Endodermal cell (in vitro differentiated cells): Measurements from ENCODE around the gene NFIC. TPM values are rescaled to one million over a fixed set of nuclear protein-coding genes. Genes with fewer than 3 reads are reported as not detected.

Source experiments
- DNase-seq: peaks from one replicate; pipeline ENCODE4 v3.0.0-alpha.2; 2017
- H3K27ac ChIP-seq: 2 replicates; pipeline ENCODE4 v1.5.1; 2013; ENCODE audit warnings: mild to moderate bottlenecking, low read depth, low read length, moderate library complexity
- H3K27me3 ChIP-seq: 2 replicates; pipeline ENCODE4 v1.6.1; 2013; ENCODE audit warnings: mild to moderate bottlenecking, low read length, moderate library complexity; ENCODE audit not compliant: insufficient read depth, control insufficient read depth, poor library complexity, severe bottlenecking
- H3K36me3 ChIP-seq: 2 replicates; pipeline ENCODE4 v1.7.0; 2013; ENCODE audit warnings: mild to moderate bottlenecking, low read length, moderate library complexity; ENCODE audit not compliant: control insufficient read depth, insufficient read depth
- H3K4me1 ChIP-seq: one replicate; pipeline ENCODE4 v1.7.0; 2013; ENCODE audit warnings: low read length; ENCODE audit not compliant: control insufficient read depth, insufficient read depth
- H3K4me3 ChIP-seq: 2 replicates; pipeline ENCODE4 v1.5.1; 2013; ENCODE audit warnings: mild to moderate bottlenecking, low read length, moderate library complexity
- H3K9ac ChIP-seq: 2 replicates; pipeline ENCODE4 v1.6.1; 2013; ENCODE audit warnings: mild to moderate bottlenecking, low read length, moderate library complexity; ENCODE audit not compliant: poor library complexity, severe bottlenecking; ENCODE audit errors: extremely low read depth
- H3K9me3 ChIP-seq: 2 replicates; pipeline ENCODE4 v1.6.1; 2013; ENCODE audit warnings: mild to moderate bottlenecking, low read length, moderate library complexity; ENCODE audit not compliant: control insufficient read depth
- H3K27ac Mint-ChIP-seq: 2 replicates; pipeline ENCODE4 v1.8.0; 2020; ENCODE audit warnings: mixed read lengths
- H3K27me3 Mint-ChIP-seq: 2 replicates; pipeline ENCODE4 v1.8.0; 2021; ENCODE audit warnings: mild to moderate bottlenecking, mixed read lengths; ENCODE audit not compliant: insufficient read depth
- H3K36me3 Mint-ChIP-seq: 2 replicates; pipeline ENCODE4 v1.8.0; 2020; ENCODE audit warnings: low read depth, mixed read lengths
- H3K4me1 Mint-ChIP-seq: 2 replicates; pipeline ENCODE4 v1.8.0; 2020; ENCODE audit warnings: mixed read lengths
- H3K4me3 Mint-ChIP-seq: 2 replicates; pipeline ENCODE4 v1.8.0; 2020; ENCODE audit warnings: mild to moderate bottlenecking, moderate library complexity, mixed read lengths
- H3K9me3 Mint-ChIP-seq: 2 replicates; pipeline ENCODE4 v1.8.0; 2020; ENCODE audit warnings: mild to moderate bottlenecking, mixed read lengths
- WGBS, 2 experiments: methylation state at CpG; one replicate each; pipeline versions ENCODE4 v1.1.5 to v1.1.7; 2013; ENCODE audit warnings: missing lambda C conversion rate in 2 of 2, mixed read lengths in 1 of 2; ENCODE audit not compliant: insufficient coverage in 1 of 2, insufficient read length in 1 of 2; 5-methylcytosine and 5-hydroxymethylcytosine counted together
- total RNA-seq, 2 donors: library from RNA; stranded (reverse); fragmentation: NEBNext Ultra II Directional in 1 of 2; extraction: Animal tissue kit (Norgen Biotek cat#: 25700) in 1 of 2; gene quantifications; 2 replicates in 1 of 2; 3 replicates in 1 of 2; pipeline ENCODE4 v1.2.1, GENCODE V29; 2021
- TF ChIP-seq, protein P1 (sequence below): fragments of 200-600 bp; sonication (generic); conservative IDR thresholded peaks from 2 replicates; pipeline ENCODE4 v1.5.0; 2021; ENCODE audit warnings: antibody characterized with exemption, mild to moderate bottlenecking

The NFIC gene
- total RNA-seq, 2 donors from 2014 or later, result 5.2 to 6.6 TPM

DNA sequence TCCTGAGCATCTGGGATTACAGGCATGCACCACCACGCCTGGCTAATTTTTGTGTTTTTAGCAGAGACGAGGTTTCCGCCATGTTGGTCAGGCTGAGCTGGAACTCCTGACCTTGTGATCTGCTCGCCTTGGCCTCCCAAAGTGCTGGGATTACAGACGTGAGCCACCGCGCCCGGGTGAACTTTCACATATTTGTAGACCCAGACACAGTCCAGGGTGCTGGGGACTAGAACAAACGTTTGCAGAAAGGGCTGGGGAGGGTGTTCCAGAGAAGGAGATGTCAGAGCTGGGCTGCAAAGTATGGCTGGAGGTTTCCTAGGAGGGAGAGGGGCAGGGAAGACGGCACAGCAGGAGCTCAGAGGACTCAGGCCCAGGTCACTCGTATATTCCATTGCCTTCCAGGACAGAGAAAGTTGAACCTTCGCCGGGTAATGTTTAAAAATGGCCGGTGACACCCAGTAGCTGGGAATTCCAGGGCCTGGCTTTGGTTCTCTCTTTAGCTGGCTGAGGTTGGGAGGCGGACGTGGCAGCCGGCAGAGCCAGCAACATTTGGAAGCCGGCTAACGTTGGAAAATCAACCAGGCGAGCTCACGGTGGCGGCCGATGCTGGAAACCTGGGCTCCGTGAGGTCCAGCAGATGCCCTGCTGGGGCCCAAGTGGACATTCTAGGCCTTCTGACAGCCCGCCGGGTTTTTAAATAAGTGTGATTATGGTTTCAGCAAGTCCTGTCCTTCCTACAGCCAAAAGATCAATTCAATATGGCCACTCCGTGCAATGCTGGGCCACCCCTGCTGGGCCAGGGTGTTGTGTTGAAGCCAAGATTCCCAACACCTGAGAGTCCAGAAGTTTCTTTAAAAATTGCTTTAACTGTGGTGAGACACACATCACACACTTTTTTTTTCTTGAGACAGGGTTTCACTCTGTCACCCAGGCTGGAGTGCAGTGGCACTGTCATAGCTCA, 41.5 kb downstream of the NFIC start:
- Mint-ChIP-seq H3K27ac (no peak overlapping the region), H3K4me3 (no peak overlapping the region)

DNA sequence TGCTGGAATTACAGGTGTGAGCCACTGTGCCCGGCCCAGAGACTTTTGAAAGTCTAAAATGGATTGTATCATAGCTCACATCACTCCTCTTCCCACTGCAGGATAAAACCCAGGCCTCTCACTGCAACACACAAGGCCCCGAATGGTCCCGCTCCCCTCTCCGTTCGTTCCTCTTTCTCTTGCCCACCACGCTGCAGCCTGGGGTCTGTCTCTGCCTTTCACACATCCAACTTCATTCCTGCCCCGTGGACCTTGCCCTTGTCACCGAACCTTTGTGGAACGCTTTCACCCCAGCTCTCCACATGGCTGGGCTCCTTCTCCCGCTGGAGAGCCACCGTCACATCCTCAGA, 42.6 kb downstream of the NFIC start:
- Mint-ChIP-seq H3K9me3 (no peaks in the 10 kb centered on the region), H3K27me3 (peaks cover 9% of the 10 kb centered on the region), H3K4me3 (no peak overlapping the region), H3K4me1 (no peaks in the 10 kb centered on the region), H3K36me3 (no peaks in the 10 kb centered on the region), H3K27ac (no peak overlapping the region)
- Histone ChIP-seq H3K36me3 (no peaks in the 10 kb centered on the region), H3K27me3 (no peaks in the 10 kb centered on the region), H3K9ac (no peak overlapping the region), H3K9me3 (no peaks in the 10 kb centered on the region), H3K4me3 (no peak overlapping the region), H3K4me1 (no peaks in the 10 kb centered on the region), H3K27ac (no peak overlapping the region)
- TF ChIP-seq, protein P1, sequence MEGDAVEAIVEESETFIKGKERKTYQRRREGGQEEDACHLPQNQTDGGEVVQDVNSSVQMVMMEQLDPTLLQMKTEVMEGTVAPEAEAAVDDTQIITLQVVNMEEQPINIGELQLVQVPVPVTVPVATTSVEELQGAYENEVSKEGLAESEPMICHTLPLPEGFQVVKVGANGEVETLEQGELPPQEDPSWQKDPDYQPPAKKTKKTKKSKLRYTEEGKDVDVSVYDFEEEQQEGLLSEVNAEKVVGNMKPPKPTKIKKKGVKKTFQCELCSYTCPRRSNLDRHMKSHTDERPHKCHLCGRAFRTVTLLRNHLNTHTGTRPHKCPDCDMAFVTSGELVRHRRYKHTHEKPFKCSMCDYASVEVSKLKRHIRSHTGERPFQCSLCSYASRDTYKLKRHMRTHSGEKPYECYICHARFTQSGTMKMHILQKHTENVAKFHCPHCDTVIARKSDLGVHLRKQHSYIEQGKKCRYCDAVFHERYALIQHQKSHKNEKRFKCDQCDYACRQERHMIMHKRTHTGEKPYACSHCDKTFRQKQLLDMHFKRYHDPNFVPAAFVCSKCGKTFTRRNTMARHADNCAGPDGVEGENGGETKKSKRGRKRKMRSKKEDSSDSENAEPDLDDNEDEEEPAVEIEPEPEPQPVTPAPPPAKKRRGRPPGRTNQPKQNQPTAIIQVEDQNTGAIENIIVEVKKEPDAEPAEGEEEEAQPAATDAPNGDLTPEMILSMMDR, result no peak
- no peak for DNase-seq
- 90 to 91% methylated on average over 9 to 11 of the region's 11 CpGs for WGBS, 2 experiments

More for the DNA sequence above, 41.5 kb downstream of the NFIC start:
- no peak overlapping the region for H3K4me3 ChIP-seq
- no peak overlapping the region for H3K27ac ChIP-seq
- DNase-seq, result no peak
- H3K36me3 ChIP-seq, result no peaks in the 10 kb centered on the region
- TF ChIP-seq, protein P1, result no peak
- no peaks in the 10 kb centered on the region for H3K9me3 ChIP-seq
- Mint-ChIP-seq H3K4me1 (no peaks in the 10 kb centered on the region), H3K27me3 (peaks cover 9% of the 10 kb centered on the region), H3K9me3 (no peaks in the 10 kb centered on the region), H3K36me3 (no peaks in the 10 kb centered on the region)
- WGBS, 2 experiments, result 87 to 89% methylated on average over 24 to 27 of the region's 27 CpGs
- no peak overlapping the region for H3K9ac ChIP-seq
- no peaks in the 10 kb centered on the region for H3K4me1 ChIP-seq
- no peaks in the 10 kb centered on the region for H3K27me3 ChIP-seq

DNA sequence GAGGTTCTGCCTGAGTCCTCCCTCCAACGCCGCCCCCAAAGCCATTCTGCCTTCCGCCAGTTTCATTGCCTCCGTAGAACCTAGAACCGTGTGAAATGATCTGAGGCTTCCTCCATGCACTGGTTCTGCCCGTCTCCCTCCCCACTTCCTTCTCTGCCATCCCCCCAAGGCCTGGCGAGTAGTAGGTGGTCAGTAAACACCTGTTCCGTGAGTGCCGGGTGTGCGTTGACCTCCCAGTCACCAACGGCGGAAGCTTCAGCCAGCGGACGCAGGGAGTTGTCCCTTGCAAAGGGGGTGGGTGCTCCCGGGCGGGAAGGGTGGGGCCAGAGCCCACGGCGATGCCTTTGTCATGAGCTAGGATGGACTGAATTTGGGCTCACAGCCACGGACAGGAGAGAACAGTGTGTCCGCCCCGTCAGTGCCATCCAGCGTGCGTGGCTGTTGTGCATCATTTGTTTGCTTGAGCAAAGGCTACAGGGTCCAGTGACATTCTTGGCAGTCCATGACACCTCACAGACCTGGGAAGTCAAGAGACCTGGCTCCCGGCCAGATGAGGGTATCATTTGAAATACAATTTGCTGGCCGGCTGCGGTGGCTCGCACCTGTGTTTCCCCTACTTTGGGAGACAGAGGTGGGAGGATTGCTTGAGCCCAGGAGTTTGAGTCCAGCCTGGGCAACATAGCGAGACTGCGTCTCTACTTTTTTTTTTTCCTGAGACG, 43.1 kb downstream of the NFIC start:
- Histone ChIP-seq H3K36me3 (no peaks in the 10 kb centered on the region), H3K9ac (no peak overlapping the region), H3K4me1 (no peaks in the 10 kb centered on the region), H3K27me3 (no peaks in the 10 kb centered on the region), H3K9me3 (no peaks in the 10 kb centered on the region), H3K27ac (no peak overlapping the region), H3K4me3 (no peak overlapping the region)
- H3K36me3 Mint-ChIP-seq, result no peaks in the 10 kb centered on the region
- H3K27me3 Mint-ChIP-seq, result peaks cover 9% of the 10 kb centered on the region
- DNase-seq, result no peak
- 86% methylated on average over 16 to 30 of the region's 30 CpGs for WGBS, 2 experiments
- TF ChIP-seq, protein P1, result no peak
- no peak overlapping the region for H3K27ac Mint-ChIP-seq
- no peaks in the 10 kb centered on the region for H3K4me1 Mint-ChIP-seq
- no peaks in the 10 kb centered on the region for H3K9me3 Mint-ChIP-seq
- H3K4me3 Mint-ChIP-seq, result no peak overlapping the region
